Uterus (tissue), 4 donors: ENCODE measurements around the gene CHRNA4. TPM values are rescaled to one million over a fixed set of nuclear protein-coding genes. Genes with fewer than 3 reads are reported as not detected.

ENCODE experiments used
- DNase-seq, 2 donors: peaks; one replicate each; pipeline ENCODE4 v3.0.0-alpha.2; 2019 to 2020
- H3K27ac ChIP-seq, 2 donors: fragments of 200-600 bp; sonication (generic); 1 replicate in 1 of 2; 2 replicates in 1 of 2; pipeline ENCODE4 v1.5.1; 2016 to 2018
- H3K27me3 ChIP-seq, 2 donors: fragments of 200-600 bp; sonication (generic); one replicate each; pipeline ENCODE4 v1.5.1; 2018 to 2019; ENCODE audit warnings: control low read depth in 1 of 2
- H3K36me3 ChIP-seq, 2 donors: fragments of 200-600 bp; sonication (generic); one replicate each; pipeline ENCODE4 v1.5.1; 2019; ENCODE audit warnings: control low read depth in 1 of 2
- H3K4me1 ChIP-seq, 2 donors: fragments of 200-600 bp; sonication (generic); one replicate each; pipeline ENCODE4 v1.5.1; 2018 to 2019; ENCODE audit warnings: control low read depth in 1 of 2
- H3K4me3 ChIP-seq, 2 donors: fragments of 200-600 bp; sonication (generic); 1 replicate in 1 of 2; 2 replicates in 1 of 2; pipeline ENCODE4 v1.5.1; 2018 to 2019; ENCODE audit warnings: mild to moderate bottlenecking in 1 of 2
- H3K9me3 ChIP-seq, 2 donors: fragments of 200-600 bp; sonication (generic); one replicate each; pipeline ENCODE4 v1.5.1; 2019; ENCODE audit warnings: control low read depth in 1 of 2
- CTCF ChIP-seq, 4 experiments: fragments of 200-600 bp in 2 of 4; fragments of 450-650 bp in 2 of 4; sonication (generic) in 2 of 4; IDR thresholded peaks; one replicate each; pipeline ENCODE4 v1.5.1; 2016 to 2019; ENCODE audit warnings: antibody characterized with exemption in 4 of 4, mild to moderate bottlenecking in 2 of 4, moderate library complexity in 1 of 4
- POLR2A ChIP-seq, 2 donors: fragments of 450-650 bp; IDR thresholded peaks; one replicate each; pipeline ENCODE4 v1.6.1; 2016; ENCODE audit warnings: antibody characterized with exemption in 2 of 2, mild to moderate bottlenecking in 1 of 2, moderate library complexity in 1 of 2
- intact Hi-C: fragments of 100-400 bp; cut with DNase I; formaldehyde crosslinking; loops from one replicate; pipeline ENCODE4 v1.15.1; 2023; ENCODE audit warnings: low total_unique reads
- total RNA-seq, 4 donors: library from RNA; depleted of rRNA in 3 of 4; stranded (reverse); fragments of >200 nt in 3 of 4; gene quantifications; one replicate each; pipeline versions ENCODE4 v1.1.0 to v1.2.4, GENCODE V29; 2014 to 2023
- donor health status: DM: yes; HTN: yes; CAD: no.

CHRNA4 gene
- 1 to 10 TPM in 1 of 4 donors, under 1 TPM in 1, not detected in 2; 0.21 to 1.5 TPM for total RNA-seq

GRCh38 chr20:63360850-63361518 lies at the start of gene CHRNA4:
Gene CHRNA4 (minus strand): TSS chr20:63361349. CDS start chr20:63361165, 184 bp downstream.
- H3K27me3 ChIP-seq = peaks cover 8 to 9% of the 10 kb centered on the region in 2 donors
- no peak within 1 kb of the TSS for H3K4me3 ChIP-seq
- no peak within 1 kb of the TSS for H3K27ac ChIP-seq
- no peak for DNase-seq
- TF ChIP-seq CTCF (IDR thresholded peaks at IDR 0.05) (no peak), POLR2A (IDR thresholded peaks at IDR 0.05) (no peak)
- H3K9me3 ChIP-seq = no peaks in the 10 kb centered on the region
- peaks cover 0 to 6% of the 10 kb centered on the region in 2 donors for H3K4me1 ChIP-seq
- intact Hi-C loops = no loop called here
- H3K36me3 ChIP-seq = no peaks in the 10 kb centered on the region

- Histone ChIP-seq H3K27me3 (no peaks in the 10 kb centered on the region), H3K4me3 (no peak overlapping the region)
Measured at GRCh38 chr20:63409834-63410435, 48.8 kb upstream of the CHRNA4 start.

GRCh38 chr20:63409066-63409833 lies 48.1 kb upstream of the CHRNA4 start:
- Histone ChIP-seq H3K27me3 (no peaks in the 10 kb centered on the region), H3K4me3 (no peak overlapping the region), H3K36me3 (no peaks in the 10 kb centered on the region), H3K27ac (no peak overlapping the region), H3K9me3 (no peaks in the 10 kb centered on the region), H3K4me1 (no peaks in the 10 kb centered on the region)
- TF ChIP-seq CTCF (IDR thresholded peaks at IDR 0.05) = no peak
- no peak for TF ChIP-seq POLR2A (IDR thresholded peaks at IDR 0.05)
- DNase-seq = no peak
- intact Hi-C loops = no loop called here

More at GRCh38 chr20:63409834-63410435, 48.8 kb upstream of the CHRNA4 start:
- TF ChIP-seq POLR2A (IDR thresholded peaks at IDR 0.05) (no peak), CTCF (IDR thresholded peaks at IDR 0.05) (no peak)
- Histone ChIP-seq H3K36me3 (no peaks in the 10 kb centered on the region), H3K9me3 (no peaks in the 10 kb centered on the region), H3K27ac (no peak overlapping the region), H3K4me1 (no peaks in the 10 kb centered on the region)
- no peak for DNase-seq
- intact Hi-C loops = no loop called here

- H3K27ac ChIP-seq = no peak overlapping the region
- H3K4me1 ChIP-seq = no peaks in the 10 kb centered on the region
- H3K4me3 ChIP-seq = no peak overlapping the region
- H3K27me3 ChIP-seq = no peaks in the 10 kb centered on the region
- intact Hi-C loops = no loop called here
- no peaks in the 10 kb centered on the region for H3K36me3 ChIP-seq
- H3K9me3 ChIP-seq = no peaks in the 10 kb centered on the region
- no peak for TF ChIP-seq CTCF (IDR thresholded peaks at IDR 0.05)
- TF ChIP-seq POLR2A (IDR thresholded peaks at IDR 0.05) = no peak
- no peak for DNase-seq
Measured at GRCh38 chr20:63408684-63409046, 47.5 kb upstream of the CHRNA4 start.
